ENCODE results near the gene ARL15.

DNA sequence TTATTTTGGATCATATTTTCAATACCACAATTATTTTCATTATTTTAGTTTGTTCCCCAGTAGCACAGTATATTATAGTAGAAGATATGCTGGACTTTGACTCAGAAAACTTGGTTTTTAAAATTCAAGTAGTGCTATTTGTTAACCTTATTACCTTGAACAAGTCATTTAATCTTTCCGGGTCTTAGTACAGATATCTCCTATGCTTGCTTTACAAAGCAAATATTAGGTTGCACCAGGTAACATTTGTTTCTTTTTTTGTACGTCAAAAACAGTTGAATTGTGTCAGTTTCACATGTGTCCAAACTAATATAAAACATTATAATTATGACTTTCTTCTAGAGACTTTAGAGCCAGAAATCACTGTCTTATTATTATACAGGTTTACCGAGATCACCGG is 338.1 kb downstream of the ARL15 start:
- no peak for TF ChIP-seq CTCF (IDR thresholded peaks at IDR 0.05)
- TF ChIP-seq POLR2A (IDR thresholded peaks at IDR 0.05), result no peak
- TF ChIP-seq EP300 (IDR thresholded peaks at IDR 0.05), result no peak
